Measurements from ENCODE around the gene CNPY3. TPM values are rescaled to one million over a fixed set of nuclear protein-coding genes. Genes with fewer than 3 reads are reported as not detected.
A peak's percentile ranks its signal among the peaks of the same experiment; 100 is the strongest.

Gene CNPY3
- total and polyA plus RNA-seq, 2 of the 13 experiments (the other 11 are each of a cell fraction or from before 2014, with no cell fraction given), result 42.3 to 60.2 TPM

DNA sequence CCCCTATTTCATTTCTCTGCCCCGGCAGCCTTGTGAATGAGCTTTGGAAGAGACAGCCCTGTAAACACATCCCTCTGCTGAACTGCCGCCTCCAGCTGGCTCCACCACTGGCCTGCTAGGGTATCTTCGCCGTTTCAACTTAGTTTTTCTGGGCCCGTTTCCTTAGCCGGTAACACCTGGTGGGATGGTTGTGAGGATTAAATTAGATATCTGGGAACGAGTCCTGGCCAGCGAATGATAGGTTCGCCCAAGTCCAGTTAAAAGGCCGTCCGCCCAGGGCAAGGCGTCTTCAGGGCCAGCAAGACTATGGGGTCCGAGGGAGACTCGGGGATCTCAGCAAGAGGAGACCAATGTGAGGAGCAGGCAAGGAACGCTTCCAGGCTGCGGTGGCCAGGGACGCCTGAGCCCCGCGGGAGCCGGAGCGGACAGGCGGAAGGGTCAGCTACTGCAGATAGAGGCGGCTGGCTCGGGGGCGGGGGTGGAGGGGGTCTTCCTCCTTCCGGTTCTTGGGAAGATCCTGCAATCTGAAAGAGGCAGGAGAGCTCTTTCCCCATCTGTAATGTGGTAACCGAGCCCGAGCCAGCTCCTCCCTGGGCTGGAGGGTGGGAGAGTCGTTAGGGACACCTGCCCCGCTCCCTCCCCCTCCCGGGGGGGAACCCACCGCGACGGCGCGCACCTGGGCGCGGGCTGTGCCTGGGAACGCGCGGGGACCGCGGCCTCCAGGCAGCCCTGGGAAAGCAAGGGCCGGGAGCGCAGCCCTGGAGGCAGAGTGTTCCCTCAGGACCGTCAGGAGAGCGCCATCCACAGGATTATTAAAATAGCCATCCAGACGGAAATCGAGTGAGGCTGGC, 17.9 kb upstream of the CNPY3 start (continued):
- TF ChIP-seq, protein P1, sequence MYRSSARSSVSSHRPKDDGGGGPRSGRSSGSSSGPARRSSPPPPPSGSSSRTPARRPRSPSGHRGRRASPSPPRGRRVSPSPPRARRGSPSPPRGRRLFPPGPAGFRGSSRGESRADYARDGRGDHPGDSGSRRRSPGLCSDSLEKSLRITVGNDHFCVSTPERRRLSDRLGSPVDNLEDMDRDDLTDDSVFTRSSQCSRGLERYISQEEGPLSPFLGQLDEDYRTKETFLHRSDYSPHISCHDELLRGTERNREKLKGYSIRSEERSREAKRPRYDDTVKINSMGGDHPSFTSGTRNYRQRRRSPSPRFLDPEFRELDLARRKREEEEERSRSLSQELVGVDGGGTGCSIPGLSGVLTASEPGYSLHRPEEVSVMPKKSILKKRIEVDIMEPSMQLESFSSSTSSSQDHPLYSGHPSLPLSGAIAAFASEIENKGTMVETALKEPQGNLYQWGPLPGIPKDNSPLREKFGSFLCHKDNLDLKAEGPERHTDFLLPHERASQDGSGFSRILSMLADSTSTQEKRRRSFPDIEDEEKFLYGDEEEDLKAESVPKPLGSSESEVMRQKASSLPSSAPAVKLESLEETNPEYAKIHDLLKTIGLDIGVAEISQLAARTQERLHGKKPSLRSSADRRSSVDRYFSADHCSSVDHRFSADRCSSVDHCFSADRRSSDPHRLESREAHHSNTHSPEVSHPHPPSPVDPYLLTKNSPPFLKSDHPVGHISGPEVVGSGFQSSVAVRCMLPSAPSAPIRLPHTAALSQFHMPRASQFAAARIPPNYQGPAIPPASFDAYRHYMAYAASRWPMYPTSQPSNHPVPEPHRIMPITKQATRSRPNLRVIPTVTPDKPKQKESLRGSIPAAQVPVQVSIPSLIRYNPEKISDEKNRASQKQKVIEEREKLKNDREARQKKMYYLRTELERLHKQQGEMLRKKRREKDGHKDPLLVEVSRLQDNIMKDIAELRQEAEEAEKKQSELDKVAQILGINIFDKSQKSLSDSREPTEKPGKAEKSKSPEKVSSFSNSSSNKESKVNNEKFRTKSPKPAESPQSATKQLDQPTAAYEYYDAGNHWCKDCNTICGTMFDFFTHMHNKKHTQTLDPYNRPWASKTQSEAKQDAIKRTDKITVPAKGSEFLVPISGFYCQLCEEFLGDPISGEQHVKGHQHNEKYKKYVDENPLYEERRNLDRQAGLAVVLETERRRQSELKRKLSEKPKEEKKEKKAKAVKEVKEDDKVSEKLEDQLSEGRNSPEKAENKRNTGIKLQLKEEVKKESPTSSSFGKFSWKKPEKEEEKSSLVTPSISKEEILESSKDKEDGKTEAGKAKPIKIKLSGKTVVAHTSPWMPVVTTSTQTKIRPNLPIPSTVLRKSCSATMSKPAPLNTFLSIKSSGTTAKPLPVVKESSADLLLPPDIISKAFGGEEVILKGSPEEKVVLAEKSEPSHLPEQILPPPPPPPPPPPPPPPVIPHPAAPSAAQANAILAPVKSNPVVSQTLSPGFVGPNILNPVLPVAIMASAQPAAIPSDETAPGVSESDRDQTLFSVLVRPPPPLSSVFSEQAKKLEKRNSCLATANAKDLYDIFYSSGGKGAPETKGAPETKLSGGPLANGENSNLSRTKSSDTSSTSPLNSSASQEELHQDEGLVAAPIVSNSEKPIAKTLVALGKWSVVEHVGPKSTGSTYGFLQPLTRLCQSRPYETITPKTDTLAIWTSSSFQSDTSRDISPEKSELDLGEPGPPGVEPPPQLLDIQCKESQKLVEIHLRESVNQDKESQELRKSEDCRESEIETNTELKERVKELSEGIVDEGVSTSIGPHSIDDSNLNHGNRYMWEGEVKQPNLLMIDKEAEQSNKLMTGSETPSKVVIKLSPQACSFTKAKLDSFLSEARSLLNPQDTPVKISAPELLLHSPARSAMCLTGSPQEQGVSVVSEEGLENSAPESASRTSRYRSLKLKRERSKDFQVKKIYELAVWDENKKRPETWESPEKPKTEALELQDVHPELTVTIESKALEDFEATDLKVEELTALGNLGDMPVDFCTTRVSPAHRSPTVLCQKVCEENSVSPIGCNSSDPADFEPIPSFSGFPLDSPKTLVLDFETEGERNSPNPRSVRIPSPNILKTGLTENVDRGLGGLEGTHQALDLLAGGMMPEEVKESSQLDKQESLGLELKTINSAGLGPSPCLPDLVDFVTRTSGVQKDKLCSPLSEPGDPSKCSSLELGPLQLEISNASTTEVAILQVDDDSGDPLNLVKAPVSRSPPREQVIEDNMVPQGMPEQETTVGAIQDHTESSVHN (CRISPR knock-in tag; IDR thresholded peaks at IDR 0.05), result no peak
- TF ChIP-seq JDP2 (CRISPR knock-in tag; IDR thresholded peaks at IDR 0.05; ENCODE audit: borderline replicate concordance) (no peak), IKZF4 (CRISPR knock-in tag; IDR thresholded peaks at IDR 0.05; ENCODE audit: borderline replicate concordance, low read depth, not compliant biosample characterization) (peak; percentile 55), WIZ (CRISPR knock-in tag; IDR thresholded peaks at IDR 0.05) (no peak), GATAD2A (CRISPR knock-in tag; IDR thresholded peaks at IDR 0.05) (peak; percentile 16; the same call in 1 of the 2 replicates), DNMT3B (CRISPR knock-in tag; conservative IDR thresholded peaks at IDR 0.05) (no peak), ERF (CRISPR knock-in tag; IDR thresholded peaks at IDR 0.05) (0 out of 2 replicates have a peak, but pooled peaks have one; percentile 9), SIN3B (IDR thresholded peaks at IDR 0.05; ENCODE audit: low read length) (no peak), HDAC2 (CRISPR knock-in tag; IDR thresholded peaks at IDR 0.05) (0 out of 2 replicates have a peak, but pooled peaks have one; percentile 34), ZNF709 (CRISPR knock-in tag; IDR thresholded peaks at IDR 0.05) (peak; percentile 60; the same call in 1 of the 2 replicates)
- TF ChIP-seq, protein P2, sequence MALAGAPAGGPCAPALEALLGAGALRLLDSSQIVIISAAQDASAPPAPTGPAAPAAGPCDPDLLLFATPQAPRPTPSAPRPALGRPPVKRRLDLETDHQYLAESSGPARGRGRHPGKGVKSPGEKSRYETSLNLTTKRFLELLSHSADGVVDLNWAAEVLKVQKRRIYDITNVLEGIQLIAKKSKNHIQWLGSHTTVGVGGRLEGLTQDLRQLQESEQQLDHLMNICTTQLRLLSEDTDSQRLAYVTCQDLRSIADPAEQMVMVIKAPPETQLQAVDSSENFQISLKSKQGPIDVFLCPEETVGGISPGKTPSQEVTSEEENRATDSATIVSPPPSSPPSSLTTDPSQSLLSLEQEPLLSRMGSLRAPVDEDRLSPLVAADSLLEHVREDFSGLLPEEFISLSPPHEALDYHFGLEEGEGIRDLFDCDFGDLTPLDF (CRISPR knock-in tag; IDR thresholded peaks at IDR 0.05), result no peak
- TF ChIP-seq, protein P3, sequence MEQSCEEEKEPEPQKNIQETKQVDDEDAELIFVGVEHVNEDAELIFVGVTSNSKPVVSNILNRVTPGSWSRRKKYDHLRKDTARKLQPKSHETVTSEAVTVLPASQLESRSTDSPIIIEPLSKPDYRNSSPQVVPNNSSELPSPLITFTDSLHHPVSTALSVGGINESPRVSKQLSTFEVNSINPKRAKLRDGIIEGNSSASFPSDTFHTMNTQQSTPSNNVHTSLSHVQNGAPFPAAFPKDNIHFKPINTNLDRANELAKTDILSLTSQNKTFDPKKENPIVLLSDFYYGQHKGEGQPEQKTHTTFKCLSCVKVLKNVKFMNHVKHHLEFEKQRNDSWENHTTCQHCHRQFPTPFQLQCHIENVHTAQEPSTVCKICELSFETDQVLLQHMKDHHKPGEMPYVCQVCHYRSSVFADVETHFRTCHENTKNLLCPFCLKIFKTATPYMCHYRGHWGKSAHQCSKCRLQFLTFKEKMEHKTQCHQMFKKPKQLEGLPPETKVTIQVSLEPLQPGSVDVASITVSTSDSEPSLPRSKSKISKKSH (CRISPR knock-in tag; IDR thresholded peaks at IDR 0.05; ENCODE audit: borderline replicate concordance), result peak; percentile 47; the same call in 1 of the 2 replicates
- TF ChIP-seq, protein P4, sequence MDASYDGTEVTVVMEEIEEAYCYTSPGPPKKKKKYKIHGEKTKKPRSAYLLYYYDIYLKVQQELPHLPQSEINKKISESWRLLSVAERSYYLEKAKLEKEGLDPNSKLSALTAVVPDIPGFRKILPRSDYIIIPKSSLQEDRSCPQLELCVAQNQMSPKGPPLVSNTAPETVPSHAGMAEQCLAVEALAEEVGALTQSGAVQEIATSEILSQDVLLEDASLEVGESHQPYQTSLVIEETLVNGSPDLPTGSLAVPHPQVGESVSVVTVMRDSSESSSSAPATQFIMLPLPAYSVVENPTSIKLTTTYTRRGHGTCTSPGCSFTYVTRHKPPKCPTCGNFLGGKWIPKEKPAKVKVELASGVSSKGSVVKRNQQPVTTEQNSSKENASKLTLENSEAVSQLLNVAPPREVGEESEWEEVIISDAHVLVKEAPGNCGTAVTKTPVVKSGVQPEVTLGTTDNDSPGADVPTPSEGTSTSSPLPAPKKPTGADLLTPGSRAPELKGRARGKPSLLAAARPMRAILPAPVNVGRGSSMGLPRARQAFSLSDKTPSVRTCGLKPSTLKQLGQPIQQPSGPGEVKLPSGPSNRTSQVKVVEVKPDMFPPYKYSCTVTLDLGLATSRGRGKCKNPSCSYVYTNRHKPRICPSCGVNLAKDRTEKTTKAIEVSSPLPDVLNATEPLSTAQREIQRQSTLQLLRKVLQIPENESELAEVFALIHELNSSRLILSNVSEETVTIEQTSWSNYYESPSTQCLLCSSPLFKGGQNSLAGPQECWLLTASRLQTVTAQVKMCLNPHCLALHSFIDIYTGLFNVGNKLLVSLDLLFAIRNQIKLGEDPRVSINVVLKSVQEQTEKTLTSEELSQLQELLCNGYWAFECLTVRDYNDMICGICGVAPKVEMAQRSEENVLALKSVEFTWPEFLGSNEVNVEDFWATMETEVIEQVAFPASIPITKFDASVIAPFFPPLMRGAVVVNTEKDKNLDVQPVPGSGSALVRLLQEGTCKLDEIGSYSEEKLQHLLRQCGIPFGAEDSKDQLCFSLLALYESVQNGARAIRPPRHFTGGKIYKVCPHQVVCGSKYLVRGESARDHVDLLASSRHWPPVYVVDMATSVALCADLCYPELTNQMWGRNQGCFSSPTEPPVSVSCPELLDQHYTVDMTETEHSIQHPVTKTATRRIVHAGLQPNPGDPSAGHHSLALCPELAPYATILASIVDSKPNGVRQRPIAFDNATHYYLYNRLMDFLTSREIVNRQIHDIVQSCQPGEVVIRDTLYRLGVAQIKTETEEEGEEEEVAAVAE (CRISPR knock-in tag; IDR thresholded peaks at IDR 0.05; ENCODE audit: borderline replicate concordance), result no peak
